ENCODE results near the gene PSMG1.
"Not testable (repeated sequence)": the region's sequence is repeated elsewhere in the genome, so short reads cannot be mapped to it uniquely, and the experiment has no call there.

PSMG1 gene

DNA sequence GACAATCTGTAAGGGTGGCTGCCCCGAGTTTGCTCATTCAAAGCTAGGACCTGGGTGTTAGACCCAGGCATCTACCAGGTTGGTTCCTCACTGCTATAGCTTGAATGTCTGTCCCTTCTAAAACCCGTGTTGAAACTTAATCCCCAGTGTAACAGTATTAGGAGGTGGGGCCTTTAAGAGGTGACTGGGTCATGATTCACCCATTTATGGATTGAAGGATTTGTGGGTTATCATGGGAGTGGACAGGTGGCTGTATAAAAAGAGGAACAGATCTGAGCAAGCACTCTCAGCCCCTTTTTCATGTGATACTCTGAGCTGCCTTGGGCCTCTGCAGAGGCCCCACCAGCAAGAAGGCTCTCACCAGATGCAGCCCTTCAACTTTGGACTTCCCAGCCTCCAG, 29.4 kb downstream of the PSMG1 start:
- no peak for DNase-seq

GRCh38 chr21:39153373-39153772, 29.9 kb downstream of the PSMG1 start:
- DNase-seq = no peak

DNA sequence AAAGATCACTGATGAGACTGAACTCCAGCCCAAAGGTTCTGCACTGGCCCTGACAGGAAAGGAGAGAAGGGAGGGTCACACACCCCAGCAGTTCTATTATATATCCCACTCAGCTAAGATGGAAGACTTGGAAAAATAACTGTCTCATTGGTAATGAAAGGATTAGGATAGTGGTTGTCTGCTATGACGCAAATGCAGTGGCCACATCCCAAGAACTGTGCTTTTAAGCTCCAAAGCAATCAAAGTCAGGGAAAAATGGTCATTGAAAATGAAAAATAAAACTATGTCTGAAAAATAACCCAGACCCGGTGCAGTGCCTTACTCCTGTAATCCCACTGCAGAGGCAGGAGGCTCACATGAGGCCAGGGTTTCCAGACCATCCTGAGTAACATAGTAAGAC, 31.0 kb downstream of the PSMG1 start:
- no peak for DNase-seq

- DNase-seq = no peak
Observed at GRCh38 chr21:39150877-39151276, 32.4 kb downstream of the PSMG1 start.

- DNase-seq = no peak
Observed at GRCh38 chr21:39150316-39150715, 32.9 kb downstream of the PSMG1 start.

GRCh38 chr21:39149882-39150281, 33.4 kb downstream of the PSMG1 start:
- no peak for DNase-seq

- no peak for DNase-seq
Observed at GRCh38 chr21:39148975-39149374, 34.3 kb downstream of the PSMG1 start.

DNA sequence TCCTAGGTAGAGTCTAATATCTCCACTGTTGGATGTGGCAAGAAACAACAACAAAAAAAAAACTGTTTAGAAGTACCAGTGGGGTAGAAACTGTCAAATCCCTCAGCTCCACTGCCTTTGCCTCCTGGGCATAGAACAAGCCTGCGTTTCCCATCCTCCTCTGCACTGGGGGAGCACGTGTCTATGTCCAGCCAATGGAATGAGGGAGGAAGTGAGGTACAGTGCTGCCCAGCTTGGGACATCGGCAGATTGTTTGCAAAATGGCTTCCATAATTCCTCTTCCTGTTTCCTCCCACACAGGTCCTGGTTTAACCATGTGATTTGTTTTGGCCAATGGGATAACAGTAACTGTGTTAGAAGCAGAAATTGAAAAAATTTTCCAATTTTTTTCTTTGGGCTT, 39.1 kb downstream of the PSMG1 start:
- no peak for DNase-seq

GRCh38 chr21:39142972-39143371, 40.3 kb downstream of the PSMG1 start:
- no peak for DNase-seq

GRCh38 chr21:39141502-39141901, 41.7 kb downstream of the PSMG1 start:
- no peak for DNase-seq

DNA sequence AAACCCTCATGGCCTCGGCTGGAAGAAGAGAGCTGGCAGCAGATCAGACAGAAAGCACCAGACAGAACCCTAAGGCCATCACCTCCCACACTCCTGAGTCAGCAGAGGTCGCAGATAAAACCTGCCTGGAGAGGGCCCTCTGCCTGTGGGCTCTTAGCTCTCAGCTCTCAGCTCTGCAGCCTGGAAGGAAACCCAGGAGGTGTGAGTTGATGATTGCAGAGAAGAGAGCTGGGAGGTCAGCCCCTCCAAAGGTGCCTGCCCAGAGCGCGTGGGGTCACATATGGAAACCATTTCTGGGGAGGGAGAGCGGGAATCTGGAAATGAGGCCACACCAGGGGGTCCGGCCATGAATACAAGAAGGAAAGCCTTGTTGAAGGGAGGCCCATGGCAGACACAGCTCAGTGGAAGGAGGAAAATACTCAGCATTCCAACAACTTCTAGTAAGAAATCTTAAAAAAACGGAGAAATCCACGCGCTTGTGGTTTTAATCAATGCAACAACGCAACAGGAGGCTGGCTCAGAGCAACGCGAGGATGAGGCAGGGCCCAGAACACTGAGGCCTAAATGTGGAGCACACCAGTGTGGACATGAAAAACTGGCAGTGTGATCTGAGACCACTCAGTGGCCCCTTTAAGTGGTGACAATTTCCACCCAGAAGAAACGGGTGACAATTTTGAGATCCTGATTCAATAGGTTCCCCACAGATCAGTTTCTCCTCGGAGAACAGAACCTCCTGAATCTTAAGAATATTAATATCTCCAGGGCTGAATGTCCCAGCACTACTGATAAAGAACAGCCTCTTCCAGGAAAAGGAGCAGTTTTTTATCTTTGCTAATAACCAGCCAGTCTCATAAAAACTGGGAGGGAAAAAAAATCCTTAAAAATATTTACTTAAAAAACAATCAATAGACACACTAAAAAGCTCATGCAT, 45.7 kb downstream of the PSMG1 start:
- no peak for DNase-seq

DNA sequence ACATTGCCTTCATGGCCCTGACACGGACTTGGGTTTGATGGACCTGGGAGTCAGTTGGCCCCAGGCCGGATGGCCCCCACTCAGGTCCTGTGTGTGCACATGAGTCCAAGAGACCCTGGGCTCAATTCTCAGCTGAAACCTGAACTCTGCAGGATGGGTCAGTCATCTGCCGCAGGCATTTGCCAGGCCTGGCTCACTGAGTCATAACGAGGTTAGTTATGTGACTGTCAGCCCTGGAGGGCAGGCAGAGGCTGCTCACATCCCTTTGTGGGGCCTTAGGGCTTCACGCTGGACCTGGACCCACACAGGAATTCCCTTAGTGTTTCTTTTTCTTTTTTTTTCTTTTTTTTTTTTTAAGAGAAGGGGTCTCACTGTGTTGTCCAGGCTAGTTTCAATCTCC, 46.5 kb downstream of the PSMG1 start:
- no peak for DNase-seq

DNA sequence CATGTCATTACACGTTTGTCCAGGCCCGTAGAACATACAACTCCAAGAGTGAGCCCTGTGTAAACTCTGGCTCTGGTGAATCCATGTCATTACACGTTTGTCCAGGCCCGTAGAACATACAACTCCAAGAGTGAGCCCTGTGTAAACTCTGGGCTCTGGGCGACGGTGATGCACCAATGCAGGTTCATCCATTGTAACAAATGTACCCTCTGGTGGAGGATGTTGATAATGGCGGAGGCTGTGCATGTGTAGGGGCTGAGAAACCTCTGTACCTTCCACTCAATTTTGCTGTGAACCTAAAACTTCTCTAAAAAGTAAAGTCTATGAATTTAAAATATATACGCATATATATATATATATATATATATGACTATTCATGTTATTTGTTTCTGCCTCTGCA, 47.1 kb downstream of the PSMG1 start:
- not testable (repeated sequence) for DNase-seq

DNA sequence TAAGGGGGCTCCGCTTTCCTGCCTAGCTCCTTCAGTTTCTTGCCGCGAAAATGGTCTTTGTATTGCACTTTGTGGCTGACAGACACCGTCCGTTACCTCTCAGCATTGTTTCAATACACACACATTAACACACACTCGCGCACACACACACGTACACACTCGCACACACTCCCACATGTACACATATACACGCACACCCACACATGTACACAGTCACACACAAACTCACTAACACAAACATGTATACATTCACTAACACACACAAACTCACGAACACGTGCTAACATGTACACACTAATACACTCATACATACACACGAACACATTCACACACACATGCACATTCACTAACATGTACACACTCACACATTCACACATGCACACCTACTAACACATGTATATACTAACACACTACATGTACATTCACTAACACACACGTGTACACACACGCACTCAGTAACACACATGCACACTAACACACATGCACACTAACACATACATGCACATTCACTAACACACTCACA, 48.9 kb downstream of the PSMG1 start:
- DNase-seq = no peak

DNA sequence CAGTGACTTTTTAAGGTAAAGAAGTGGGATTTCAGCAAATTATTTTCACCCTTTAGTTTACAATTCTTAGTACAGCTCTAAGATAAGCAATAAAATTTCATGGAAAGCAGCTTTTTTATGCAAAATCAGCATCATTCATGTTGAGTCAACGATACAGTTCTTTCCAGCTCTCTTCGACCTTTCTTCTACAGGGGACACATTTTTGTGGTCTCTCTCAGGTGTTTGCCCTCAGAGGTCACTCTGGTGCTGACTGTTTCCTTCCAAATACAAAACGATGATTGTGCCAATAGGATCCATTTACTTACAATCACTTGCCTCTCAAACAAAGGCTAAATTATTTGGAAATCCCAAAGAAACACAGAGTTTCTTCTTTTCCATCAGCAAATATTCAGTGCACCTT, 51.0 kb downstream of the PSMG1 start:
- DNase-seq = no peak

- no peak for DNase-seq
Observed at GRCh38 chr21:39131791-39132190, 51.5 kb downstream of the PSMG1 start.

GRCh38 chr21:39127506-39127905, 55.7 kb downstream of the PSMG1 start:
- DNase-seq = no peak

GRCh38 chr21:39126486-39126806, 56.8 kb downstream of the PSMG1 start:
- DNase-seq = no peak

DNA sequence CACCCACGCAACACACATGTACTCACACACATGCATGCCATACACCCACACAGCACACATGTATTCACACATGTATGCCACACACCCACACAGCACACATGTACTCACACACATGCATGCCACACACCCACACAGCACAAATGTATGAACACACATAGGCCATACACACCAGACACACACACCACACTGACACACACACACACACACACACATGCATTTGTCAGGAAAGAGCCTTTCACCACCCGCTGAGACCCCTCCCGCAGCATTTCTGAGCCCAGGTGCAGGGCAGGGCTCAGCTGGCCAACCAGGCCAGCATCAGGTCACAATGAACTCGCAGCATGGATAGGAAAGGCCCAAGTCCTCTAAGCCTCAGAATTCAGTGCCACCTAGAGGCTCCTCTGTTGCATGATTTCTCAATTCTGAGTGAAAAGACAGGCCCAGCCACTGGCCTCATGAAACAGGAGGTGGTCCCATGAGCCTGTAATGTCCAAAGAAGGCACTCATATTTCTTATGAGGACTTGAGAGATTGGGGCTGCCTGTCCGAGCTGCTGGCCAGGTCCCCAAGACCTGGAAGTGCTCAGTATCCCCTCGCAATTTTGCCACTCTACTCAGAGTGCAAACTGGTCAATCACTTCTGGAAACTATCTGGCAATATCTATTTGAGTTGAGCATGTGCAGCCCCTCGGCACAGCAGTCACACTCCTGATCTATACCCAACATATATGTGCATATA, 57.3 kb downstream of the PSMG1 start:
- peak; percentile 21 for DNase-seq

Data from NCI-H2227 treated with DMSO at 0.1 percent for 48 hours (cell line).